ENCODE measurements around the gene UMAD1.

UMAD1 gene

DNA sequence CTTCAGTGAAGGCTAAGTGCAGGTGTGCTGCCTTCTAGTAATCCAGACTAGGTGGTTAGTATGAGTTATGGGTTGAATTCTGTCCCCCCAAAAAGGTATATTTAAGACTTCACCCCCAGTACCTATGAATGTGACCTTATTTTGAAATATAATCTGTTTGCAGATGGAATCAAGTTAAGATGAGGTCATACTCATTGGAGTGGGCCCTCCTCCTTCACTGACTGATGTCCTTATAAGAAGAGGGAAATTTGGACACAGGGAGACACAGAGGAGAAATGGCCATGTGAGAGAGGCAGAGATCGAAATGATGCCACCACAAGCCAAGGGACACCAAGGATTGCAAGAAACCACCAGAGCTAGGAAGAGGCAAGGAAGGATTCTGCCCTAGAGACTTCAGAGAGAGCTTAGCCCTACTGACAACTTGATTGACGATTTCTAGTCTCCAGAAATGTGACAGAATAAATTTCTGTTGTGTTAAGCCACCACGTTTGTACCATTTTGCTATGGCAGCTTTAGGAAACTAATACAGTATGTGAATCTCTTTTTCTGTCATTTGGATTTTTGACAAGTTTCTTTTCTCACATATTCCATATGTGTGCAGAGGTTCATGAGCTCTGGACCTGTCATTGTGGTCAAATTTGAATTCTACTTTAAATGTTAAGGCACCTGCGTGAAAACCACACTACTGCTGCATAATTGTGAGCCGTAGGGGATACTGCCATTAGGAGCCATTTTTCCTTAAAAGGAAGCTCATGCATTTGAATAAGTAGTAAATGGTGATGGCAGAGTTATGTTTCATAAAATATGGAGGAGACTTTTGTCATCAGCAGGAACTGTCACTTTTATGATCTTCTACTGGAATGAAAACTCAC lies 80.4 kb downstream of the UMAD1 start:
- DNase-seq (ENCODE audit: low read depth in 2 of 2) = no peak

DNA sequence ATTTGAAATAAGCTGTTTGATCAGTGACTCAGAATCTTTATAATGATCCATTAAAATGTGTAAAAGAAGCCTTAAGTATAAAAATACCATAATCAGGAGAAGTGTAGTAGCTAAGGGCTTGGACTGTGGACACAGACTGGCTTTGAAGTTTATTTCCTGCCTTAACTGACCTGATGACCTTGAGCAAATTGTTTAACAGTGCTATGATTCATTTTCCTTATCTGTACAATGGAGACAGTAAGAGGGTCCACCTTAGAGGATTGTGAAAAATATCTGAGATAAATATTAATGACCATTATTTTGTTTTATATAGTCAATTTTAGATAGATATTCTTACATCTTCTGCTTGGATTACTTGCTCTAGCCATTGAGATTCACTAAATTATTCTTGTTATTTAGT lies 91.2 kb downstream of the UMAD1 start:
- no peak for DNase-seq (ENCODE audit: low read depth in 2 of 2)

- DNase-seq (ENCODE audit: low read depth in 2 of 2) = no peak
Observed at GRCh38 chr7:7732621-7733281, 92.2 kb downstream of the UMAD1 start.

- DNase-seq (ENCODE audit: low read depth in 2 of 2) = no peak
Observed at GRCh38 chr7:7736671-7737070, 96.1 kb downstream of the UMAD1 start.

DNA sequence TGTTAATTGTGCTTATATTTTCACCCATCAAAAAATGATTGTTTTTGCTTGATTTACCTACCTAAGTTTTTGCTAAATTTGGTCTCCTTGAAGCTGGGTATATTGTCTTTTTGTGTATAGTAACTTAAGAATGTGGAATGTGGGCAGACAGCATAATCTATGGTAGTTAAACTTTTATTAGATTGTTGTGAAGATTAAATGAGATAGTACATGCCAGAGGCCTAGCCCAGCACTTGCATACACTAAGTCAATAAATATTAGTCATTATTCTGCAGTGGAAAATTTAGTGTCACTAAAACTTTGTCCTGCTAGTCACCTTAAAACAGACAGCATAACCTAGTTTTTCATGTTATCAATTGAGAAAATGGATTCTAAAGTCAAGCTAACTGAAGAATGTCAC lies 97.1 kb downstream of the UMAD1 start:
- no peak for DNase-seq (ENCODE audit: low read depth in 2 of 2)

DNA sequence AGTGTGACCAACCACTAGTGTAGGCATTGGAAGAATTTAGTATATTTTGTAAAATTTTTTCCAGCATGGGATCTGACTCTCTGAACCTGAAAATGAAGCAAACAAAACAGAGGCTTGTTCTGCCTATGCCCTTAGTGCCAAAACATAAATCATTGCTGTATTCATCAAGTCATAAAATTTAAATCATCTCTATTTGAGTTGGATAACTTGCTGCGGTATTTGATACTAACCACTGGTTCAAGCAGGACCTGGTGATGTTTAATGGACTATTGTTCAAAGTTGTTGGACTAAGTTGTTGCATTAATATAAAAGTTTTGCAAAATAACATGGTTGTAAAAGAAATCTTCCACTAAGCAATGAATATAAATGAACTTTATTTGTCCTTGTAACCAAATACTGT lies 97.6 kb downstream of the UMAD1 start:
- no peak for DNase-seq (ENCODE audit: low read depth in 2 of 2)

DNA sequence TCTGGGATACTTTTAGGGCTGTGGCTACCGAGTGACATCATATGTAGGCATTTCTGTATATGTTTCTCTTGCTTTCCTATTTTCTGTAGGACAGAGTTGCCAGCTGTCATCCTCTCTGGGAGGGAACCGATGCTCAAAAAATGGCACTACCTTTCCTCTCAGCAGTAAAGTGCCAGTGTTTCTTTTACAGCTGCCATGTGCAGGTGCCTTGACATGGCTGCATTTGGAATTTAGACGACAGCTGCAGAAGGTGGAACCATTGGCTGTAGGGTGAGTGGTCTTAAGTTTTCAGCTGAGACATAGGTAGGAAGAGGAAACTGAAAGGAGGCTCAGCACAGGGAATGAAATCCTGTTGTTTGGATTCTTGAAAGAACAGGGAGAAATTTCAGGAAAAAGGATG lies 98.1 kb downstream of the UMAD1 start:
- DNase-seq (ENCODE audit: low read depth in 2 of 2) = no peak

GRCh38 chr7:7739204-7740036 lies 98.9 kb downstream of the UMAD1 start:
- no peak for DNase-seq (ENCODE audit: low read depth in 2 of 2)

GRCh38 chr7:7740037-7740355 lies 99.4 kb downstream of the UMAD1 start:
- no peak for DNase-seq (ENCODE audit: low read depth in 2 of 2)

DNA sequence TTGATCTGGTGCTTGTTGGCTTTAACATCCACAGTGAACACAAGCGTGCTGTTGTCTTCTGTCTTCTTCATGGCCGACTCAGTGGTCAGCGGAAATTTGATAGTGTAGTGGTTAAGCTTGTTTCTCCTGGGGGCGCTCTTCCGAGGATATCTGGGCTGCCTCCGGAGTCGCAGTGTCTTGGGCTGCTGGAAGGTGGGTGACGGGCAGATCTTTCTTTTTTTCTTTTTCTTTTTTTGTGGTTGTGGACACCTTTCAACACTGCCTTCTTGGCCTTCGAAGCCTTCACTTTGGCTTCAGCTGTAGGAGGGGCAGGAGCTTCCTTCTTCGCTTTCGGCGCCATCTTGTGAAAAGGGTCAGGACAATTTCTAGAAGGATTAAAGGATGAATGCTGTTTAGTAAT lies 101.7 kb downstream of the UMAD1 start:
- DNase-seq (ENCODE audit: low read depth in 2 of 2) = no peak

DNA sequence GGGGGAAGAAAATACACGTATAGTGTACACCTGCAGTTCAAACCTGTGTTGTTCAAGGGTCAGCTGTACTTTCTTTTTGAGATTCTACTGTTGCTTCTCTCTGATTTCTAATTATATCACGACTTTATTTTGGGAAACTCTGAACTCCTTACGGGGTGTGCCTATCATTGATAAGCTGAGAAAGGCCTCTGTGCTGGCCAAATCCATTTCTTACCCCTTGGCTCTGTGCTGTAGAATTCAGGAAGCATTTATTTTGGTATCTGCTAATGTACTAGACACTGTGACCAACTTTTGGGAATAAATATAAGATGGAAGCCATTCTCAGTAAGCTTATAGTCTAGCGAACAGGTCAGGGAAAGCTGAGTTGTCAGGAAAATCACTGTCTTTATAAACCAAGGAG lies 104.7 kb downstream of the UMAD1 start:
- no peak for DNase-seq (ENCODE audit: low read depth in 2 of 2)

GRCh38 chr7:7745966-7746365 lies 105.4 kb downstream of the UMAD1 start:
- no peak for DNase-seq (ENCODE audit: low read depth in 2 of 2)

DNA sequence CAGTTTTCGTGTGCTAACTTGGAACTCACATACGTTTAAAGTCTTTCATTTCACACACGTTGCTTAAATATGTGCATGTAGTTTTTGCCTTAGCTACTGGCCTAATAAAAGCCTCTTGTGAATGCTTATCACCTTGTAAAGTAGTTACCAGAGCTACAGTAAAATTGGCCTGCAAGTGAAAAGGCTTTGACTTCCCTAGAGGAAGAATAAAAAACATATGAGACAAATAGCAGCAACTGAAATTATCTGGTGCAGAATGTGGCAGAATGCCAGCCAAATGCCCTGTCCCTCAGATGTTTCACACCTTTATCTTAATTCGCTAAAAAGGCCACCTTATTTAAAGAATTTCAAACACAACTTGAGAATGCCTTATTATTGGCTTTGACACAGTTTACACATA lies 105.9 kb downstream of the UMAD1 start:
- DNase-seq (ENCODE audit: low read depth in 2 of 2) = no peak

- DNase-seq (ENCODE audit: low read depth in 2 of 2) = no peak
Observed at GRCh38 chr7:7750571-7751242, 110.2 kb downstream of the UMAD1 start.

GRCh38 chr7:7751243-7752092 lies 110.9 kb downstream of the UMAD1 start:
- no peak for DNase-seq (ENCODE audit: low read depth in 2 of 2)

DNA sequence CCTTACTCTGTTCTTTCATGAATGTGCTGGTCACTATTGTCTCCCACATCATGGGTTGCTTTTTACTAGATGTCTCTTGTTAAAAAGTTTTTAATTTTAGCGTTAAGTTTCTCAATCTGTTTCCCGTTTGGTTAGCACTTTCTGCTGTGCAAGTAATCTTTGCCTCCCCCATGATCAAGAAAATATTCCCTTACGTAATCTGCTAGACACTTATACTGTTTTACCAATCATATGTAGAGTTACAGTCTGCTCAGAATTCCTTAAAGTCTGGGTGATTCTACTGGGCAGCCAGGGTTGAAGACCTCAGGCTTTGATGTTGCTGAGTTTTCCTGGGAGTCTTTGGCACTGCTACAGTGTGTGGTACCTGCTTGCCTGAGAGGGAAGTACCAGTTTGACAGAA lies 116.0 kb downstream of the UMAD1 start:
- no peak for DNase-seq (ENCODE audit: low read depth in 2 of 2)

GRCh38 chr7:7757576-7757975 lies 117.0 kb downstream of the UMAD1 start:
- DNase-seq (ENCODE audit: low read depth in 2 of 2) = no peak

DNA sequence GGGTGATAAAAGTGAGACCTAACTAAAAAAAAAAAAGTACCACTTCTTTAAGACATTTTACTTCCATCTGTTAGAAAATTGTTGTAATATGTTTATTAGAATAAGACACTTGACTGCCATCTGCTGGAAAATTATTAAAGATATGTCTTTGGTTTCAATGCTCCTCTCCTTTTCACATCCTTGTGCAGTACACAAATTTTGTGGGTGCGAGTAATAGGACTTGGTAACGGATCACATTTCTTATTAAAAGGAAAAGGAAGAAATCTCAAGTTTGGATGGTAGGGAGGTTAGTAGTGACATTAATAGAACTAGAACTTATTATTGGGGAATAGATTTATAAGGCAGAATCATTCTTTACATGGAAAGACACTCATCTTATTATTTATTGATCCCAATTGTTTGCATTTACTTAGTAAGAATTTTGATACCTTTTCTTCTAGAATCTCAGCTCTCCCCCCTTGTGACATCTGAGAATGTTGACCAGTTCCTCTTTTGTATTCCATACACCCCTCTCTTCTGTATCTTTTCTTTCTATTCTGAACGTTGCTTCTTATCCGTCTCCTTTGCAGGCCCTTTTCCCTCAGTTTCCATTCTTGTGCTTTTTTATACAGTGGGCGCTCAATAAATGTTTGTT lies 120.9 kb downstream of the UMAD1 start:
- DNase-seq (ENCODE audit: low read depth in 2 of 2) = no peak

GRCh38 chr7:7761974-7762779 lies 121.6 kb downstream of the UMAD1 start:
- no peak for DNase-seq (ENCODE audit: low read depth in 2 of 2)

Data from stimulated activated CD4-positive, alpha-beta T cell treated with anti-CD3 and anti-CD28 coated beads, Interleukin-12 subunit alpha, Interleukin-12 subunit beta, amount 100 ng/mL, for 24 hours (primary cell).